Liver (tissue), 3 donors: ENCODE measurements around the gene ADCY4.

Experiments used
- EGR1 ChIP-seq, 2 donors: IDR thresholded peaks; 2 replicates each; pipeline ENCODE4 v1.6.1; 2016 to 2018; ENCODE audit warnings: antibody characterized with exemption in 2 of 2, low read depth in 2 of 2
- GABPA ChIP-seq, 2 donors: IDR thresholded peaks in 1 of 2; conservative IDR thresholded peaks in 1 of 2; 2 replicates each; pipeline ENCODE4 v1.6.1; 2016; ENCODE audit warnings: antibody characterized with exemption in 2 of 2, mild to moderate bottlenecking in 1 of 2, moderate library complexity in 1 of 2
- HNF4A ChIP-seq, 2 donors: conservative IDR thresholded peaks; 2 replicates each; pipeline ENCODE4 v1.6.1; 2016; ENCODE audit warnings: antibody characterized with exemption in 2 of 2, mild to moderate bottlenecking in 2 of 2
- JUND ChIP-seq, 2 donors: IDR thresholded peaks; 2 replicates each; pipeline ENCODE4 v1.6.1; 2016; ENCODE audit warnings: antibody characterized with exemption in 2 of 2
- RAD21 ChIP-seq, 2 donors: IDR thresholded peaks; 2 replicates each; pipeline ENCODE4 v1.6.1; 2016; ENCODE audit warnings: antibody characterized with exemption in 2 of 2, mild to moderate bottlenecking in 2 of 2
- SP1 ChIP-seq: IDR thresholded peaks from 2 replicates; pipeline ENCODE4 v1.6.1; 2018; ENCODE audit warnings: antibody characterized with exemption, mild to moderate bottlenecking
- TAF1 ChIP-seq: conservative IDR thresholded peaks from 2 replicates; pipeline ENCODE4 v1.6.1; 2016; ENCODE audit warnings: antibody characterized with exemption, mild to moderate bottlenecking
- YY1 ChIP-seq: IDR thresholded peaks from 2 replicates; pipeline ENCODE4 v1.6.1; 2016; ENCODE audit warnings: antibody characterized with exemption, mild to moderate bottlenecking
- TF ChIP-seq, protein P1 (sequence below): fragments of 150-350 bp; IDR thresholded peaks from 2 replicates; pipeline ENCODE4 v1.5.1; 2017; ENCODE audit warnings: improper control_type of control experiment, low read depth, low read length; ENCODE audit not compliant: missing input control
- TF ChIP-seq, protein P2 (sequence below): IDR thresholded peaks from 2 replicates; pipeline ENCODE4 v1.6.1; 2016; ENCODE audit warnings: antibody characterized with exemption, mild to moderate bottlenecking
- TF ChIP-seq, protein P3 (sequence below): IDR thresholded peaks from 2 replicates; pipeline ENCODE4 v1.6.1; 2016; ENCODE audit warnings: antibody characterized with exemption
- donor health status: healthy.
- donor health status: healthy.

DNA sequence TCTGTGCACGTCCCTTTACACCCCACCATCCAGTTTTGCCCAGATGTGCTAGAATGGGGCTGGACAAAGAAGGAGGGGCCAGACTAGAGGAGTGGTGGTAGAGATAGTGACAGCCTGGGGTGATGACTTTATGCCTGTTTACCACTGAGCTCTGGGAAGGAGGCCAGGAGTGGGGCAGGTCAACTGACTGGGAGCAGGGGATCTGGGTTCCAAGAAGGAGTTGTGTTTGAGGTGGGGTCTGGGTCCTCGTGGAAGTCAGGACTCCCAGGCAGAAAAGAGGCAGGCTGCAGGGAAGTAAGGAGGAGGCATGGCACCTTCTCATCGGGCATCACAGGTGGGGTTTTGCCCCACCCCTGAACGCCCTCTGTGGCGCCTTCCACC lies 24.6 kb downstream of the ADCY4 start:
- TF ChIP-seq YY1 (no peak), GABPA (IDR thresholded peaks at IDR 0.05 in 1 of 2, conservative IDR thresholded peaks at IDR 0.05 in 1 of 2) (no peak), RAD21 (IDR thresholded peaks at IDR 0.05) (no peak), JUND (IDR thresholded peaks at IDR 0.05) (no peak), EGR1 (IDR thresholded peaks at IDR 0.05; ENCODE audit: low read depth in 2 of 2) (no peak), TAF1 (no peak), HNF4A (conservative IDR thresholded peaks at IDR 0.05) (peak; percentile 6 to 62), SP1 (no peak)
- TF ChIP-seq, protein P1, sequence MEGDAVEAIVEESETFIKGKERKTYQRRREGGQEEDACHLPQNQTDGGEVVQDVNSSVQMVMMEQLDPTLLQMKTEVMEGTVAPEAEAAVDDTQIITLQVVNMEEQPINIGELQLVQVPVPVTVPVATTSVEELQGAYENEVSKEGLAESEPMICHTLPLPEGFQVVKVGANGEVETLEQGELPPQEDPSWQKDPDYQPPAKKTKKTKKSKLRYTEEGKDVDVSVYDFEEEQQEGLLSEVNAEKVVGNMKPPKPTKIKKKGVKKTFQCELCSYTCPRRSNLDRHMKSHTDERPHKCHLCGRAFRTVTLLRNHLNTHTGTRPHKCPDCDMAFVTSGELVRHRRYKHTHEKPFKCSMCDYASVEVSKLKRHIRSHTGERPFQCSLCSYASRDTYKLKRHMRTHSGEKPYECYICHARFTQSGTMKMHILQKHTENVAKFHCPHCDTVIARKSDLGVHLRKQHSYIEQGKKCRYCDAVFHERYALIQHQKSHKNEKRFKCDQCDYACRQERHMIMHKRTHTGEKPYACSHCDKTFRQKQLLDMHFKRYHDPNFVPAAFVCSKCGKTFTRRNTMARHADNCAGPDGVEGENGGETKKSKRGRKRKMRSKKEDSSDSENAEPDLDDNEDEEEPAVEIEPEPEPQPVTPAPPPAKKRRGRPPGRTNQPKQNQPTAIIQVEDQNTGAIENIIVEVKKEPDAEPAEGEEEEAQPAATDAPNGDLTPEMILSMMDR, result no peak
- TF ChIP-seq, protein P2, sequence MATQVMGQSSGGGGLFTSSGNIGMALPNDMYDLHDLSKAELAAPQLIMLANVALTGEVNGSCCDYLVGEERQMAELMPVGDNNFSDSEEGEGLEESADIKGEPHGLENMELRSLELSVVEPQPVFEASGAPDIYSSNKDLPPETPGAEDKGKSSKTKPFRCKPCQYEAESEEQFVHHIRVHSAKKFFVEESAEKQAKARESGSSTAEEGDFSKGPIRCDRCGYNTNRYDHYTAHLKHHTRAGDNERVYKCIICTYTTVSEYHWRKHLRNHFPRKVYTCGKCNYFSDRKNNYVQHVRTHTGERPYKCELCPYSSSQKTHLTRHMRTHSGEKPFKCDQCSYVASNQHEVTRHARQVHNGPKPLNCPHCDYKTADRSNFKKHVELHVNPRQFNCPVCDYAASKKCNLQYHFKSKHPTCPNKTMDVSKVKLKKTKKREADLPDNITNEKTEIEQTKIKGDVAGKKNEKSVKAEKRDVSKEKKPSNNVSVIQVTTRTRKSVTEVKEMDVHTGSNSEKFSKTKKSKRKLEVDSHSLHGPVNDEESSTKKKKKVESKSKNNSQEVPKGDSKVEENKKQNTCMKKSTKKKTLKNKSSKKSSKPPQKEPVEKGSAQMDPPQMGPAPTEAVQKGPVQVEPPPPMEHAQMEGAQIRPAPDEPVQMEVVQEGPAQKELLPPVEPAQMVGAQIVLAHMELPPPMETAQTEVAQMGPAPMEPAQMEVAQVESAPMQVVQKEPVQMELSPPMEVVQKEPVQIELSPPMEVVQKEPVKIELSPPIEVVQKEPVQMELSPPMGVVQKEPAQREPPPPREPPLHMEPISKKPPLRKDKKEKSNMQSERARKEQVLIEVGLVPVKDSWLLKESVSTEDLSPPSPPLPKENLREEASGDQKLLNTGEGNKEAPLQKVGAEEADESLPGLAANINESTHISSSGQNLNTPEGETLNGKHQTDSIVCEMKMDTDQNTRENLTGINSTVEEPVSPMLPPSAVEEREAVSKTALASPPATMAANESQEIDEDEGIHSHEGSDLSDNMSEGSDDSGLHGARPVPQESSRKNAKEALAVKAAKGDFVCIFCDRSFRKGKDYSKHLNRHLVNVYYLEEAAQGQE, result no peak
- TF ChIP-seq, protein P3, sequence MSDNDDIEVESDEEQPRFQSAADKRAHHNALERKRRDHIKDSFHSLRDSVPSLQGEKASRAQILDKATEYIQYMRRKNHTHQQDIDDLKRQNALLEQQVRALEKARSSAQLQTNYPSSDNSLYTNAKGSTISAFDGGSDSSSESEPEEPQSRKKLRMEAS, result no peak
